ENCODE measurements around the gene TMEM72.

TMEM72 gene

DNA sequence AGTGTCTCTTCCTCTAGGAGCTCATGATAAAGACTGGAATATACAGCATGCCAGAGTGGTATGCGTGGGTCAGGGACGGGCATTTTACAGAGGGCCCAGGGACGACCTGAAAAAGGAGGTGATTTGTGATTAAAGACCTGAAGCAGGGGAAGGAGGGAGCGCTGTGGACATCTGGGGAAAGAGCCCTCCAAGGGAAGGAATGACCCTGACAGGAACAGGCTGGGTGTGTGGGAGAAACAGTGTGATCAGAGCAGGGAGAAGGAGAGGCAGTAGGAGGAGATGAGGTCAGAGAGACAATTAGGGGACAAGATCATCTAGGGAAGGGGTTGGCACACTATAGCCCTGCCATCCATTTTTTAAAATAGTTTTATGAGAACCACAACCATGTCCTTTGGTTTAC, 45.1 kb downstream of the TMEM72 start:
- Histone ChIP-seq H4K20me1 (ENCODE audit: insufficient read depth, low read length) (no peaks in the 10 kb centered on the region), H3K79me2 (ENCODE audit: insufficient read depth, low read length) (peaks cover 10% of the 10 kb centered on the region; the same call in 1 of the 2 replicates), H2AFZ (ENCODE audit: low read depth, low read length) (no peak overlapping the region), H3K4me3 (ENCODE audit: low read depth in 1 of 2, low read length in 2 of 2) (no peak overlapping the region), H3K9me3 (ENCODE audit: insufficient read depth, low read length, severe bottlenecking) (no peaks in the 10 kb centered on the region), H3K27me3 (ENCODE audit: insufficient read depth, low read length, poor library complexity) (no peaks in the 10 kb centered on the region), H3K36me3 (ENCODE audit: insufficient read depth, low read length) (peaks cover 8% of the 10 kb centered on the region; the same call in 1 of the 2 replicates), H3K4me1 (ENCODE audit: insufficient read depth, low read length) (peaks cover 25% of the 10 kb centered on the region), H3K4me2 (ENCODE audit: insufficient read depth, low read length) (no peak overlapping the region), H3K27ac (ENCODE audit: low read length) (no peak overlapping the region), H3K9ac (ENCODE audit: low read depth, low read length) (no peak overlapping the region)
- ATAC-seq (ENCODE audit: insufficient read depth, low read depth) = no peak
- TF ChIP-seq, protein P1, sequence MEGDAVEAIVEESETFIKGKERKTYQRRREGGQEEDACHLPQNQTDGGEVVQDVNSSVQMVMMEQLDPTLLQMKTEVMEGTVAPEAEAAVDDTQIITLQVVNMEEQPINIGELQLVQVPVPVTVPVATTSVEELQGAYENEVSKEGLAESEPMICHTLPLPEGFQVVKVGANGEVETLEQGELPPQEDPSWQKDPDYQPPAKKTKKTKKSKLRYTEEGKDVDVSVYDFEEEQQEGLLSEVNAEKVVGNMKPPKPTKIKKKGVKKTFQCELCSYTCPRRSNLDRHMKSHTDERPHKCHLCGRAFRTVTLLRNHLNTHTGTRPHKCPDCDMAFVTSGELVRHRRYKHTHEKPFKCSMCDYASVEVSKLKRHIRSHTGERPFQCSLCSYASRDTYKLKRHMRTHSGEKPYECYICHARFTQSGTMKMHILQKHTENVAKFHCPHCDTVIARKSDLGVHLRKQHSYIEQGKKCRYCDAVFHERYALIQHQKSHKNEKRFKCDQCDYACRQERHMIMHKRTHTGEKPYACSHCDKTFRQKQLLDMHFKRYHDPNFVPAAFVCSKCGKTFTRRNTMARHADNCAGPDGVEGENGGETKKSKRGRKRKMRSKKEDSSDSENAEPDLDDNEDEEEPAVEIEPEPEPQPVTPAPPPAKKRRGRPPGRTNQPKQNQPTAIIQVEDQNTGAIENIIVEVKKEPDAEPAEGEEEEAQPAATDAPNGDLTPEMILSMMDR (IDR thresholded peaks at IDR 0.05; ENCODE audit: borderline replicate concordance, extremely low read depth, low read length, poor library complexity, severe bottlenecking) = no peak
- no peak for TF ChIP-seq EZH2 (IDR thresholded peaks at IDR 0.05; ENCODE audit: borderline replicate concordance, low read depth, low read length, severe bottlenecking)
- DNase-seq = no peak

DNA sequence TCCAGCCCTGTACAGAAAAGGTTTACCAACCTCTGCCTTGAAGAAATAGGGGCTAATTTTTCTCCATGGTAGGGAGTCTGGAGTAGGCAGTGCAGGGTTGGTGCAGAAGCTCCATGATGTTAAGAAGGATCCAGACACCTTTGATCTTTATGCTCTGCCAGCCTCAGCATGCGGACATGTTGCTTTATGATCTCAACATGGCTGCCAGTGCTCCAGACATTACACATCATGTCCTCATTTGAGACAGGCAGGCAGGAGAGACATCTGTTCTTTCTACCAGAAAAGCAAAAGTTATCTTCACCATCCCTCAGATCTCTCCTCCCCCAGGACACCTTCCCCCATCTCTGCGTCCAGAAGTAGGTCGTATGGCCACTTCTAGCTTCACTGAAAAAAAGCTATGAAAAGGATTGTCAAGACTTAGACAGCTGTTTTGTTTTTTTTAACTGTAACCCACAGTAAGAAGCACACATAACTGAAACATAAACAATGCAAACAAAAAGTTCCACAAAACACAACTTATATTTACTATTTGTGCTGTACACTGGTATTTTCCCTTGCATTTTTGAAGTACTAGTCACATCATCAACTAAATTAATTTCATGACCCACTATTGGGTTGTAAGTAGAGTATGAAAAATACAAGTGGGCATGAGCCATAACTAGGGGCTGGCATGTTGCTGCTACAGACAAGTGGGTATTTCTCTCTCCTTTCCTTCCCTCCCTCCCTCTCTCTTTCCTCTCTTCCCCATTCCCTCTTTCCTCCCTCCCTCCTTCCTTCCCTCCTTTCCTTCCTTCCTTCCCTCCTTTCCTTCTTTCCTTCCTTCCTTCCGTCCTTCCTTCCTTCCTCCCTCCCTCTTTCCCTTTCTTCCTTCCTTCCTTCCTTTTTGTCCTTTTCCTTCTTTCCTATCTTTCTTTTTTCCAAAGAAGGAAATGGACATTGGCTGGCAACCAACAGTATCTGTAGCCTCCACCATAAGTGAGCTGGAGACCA, 45.9 kb downstream of the TMEM72 start:
- TF ChIP-seq, protein P1 (IDR thresholded peaks at IDR 0.05; ENCODE audit: borderline replicate concordance, extremely low read depth, low read length, poor library complexity, severe bottlenecking) = no peak
- TF ChIP-seq EZH2 (IDR thresholded peaks at IDR 0.05; ENCODE audit: borderline replicate concordance, low read depth, low read length, severe bottlenecking) = no peak
- Histone ChIP-seq H3K79me2 (ENCODE audit: insufficient read depth, low read length) (peaks cover 10% of the 10 kb centered on the region; the same call in 1 of the 2 replicates), H3K27me3 (ENCODE audit: insufficient read depth, low read length, poor library complexity) (no peaks in the 10 kb centered on the region), H2AFZ (ENCODE audit: low read depth, low read length) (no peak overlapping the region), H3K4me3 (ENCODE audit: low read depth in 1 of 2, low read length in 2 of 2) (no peak overlapping the region), H3K4me1 (ENCODE audit: insufficient read depth, low read length) (peaks cover 25% of the 10 kb centered on the region), H3K9ac (ENCODE audit: low read depth, low read length) (no peak overlapping the region), H3K4me2 (ENCODE audit: insufficient read depth, low read length) (no peak overlapping the region), H3K36me3 (ENCODE audit: insufficient read depth, low read length) (peaks cover 8% of the 10 kb centered on the region; the same call in 1 of the 2 replicates), H3K27ac (ENCODE audit: low read length) (no peak overlapping the region), H3K9me3 (ENCODE audit: insufficient read depth, low read length, severe bottlenecking) (no peaks in the 10 kb centered on the region), H4K20me1 (ENCODE audit: insufficient read depth, low read length) (no peaks in the 10 kb centered on the region)
- DNase-seq (no peak), ATAC-seq (ENCODE audit: insufficient read depth, low read depth) (no peak)

DNA sequence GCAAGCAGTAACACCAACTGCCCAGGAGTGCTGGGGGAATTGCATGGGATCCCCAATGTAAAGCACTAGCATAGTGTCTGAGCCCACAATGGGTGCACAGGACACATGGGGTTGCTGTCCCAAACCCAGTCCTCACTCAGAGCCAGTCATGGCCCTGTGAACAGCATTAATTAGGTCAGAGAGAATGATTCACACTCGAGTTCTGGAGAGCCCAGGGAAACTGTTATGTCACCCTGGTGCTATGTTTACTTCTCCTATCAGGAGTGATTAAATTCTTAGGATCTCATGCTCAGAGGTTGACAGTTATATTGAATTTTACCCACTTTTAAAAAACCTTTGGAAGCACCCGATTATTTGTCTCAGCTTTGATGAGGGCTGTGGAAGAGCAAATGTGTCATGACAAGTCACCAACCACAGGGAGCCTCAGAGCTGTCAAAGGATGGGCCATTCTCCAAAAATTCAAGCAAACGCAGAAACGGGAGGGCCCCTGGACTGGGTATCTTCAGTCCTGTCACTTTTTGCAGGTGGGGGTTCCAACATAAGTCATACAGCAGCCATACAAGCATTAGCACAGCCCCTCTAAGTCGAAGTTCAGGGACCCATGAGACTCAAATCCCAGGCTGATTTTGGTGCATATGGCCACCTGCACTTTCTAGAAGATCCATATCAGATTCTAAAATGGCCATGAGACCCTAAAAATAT, 47.2 kb downstream of the TMEM72 start:
- TF ChIP-seq, protein P1 (IDR thresholded peaks at IDR 0.05; ENCODE audit: borderline replicate concordance, extremely low read depth, low read length, poor library complexity, severe bottlenecking) = no peak
- TF ChIP-seq EZH2 (IDR thresholded peaks at IDR 0.05; ENCODE audit: borderline replicate concordance, low read depth, low read length, severe bottlenecking) = no peak
- Histone ChIP-seq H4K20me1 (ENCODE audit: insufficient read depth, low read length) (no peaks in the 10 kb centered on the region), H3K27ac (ENCODE audit: low read length) (peak overlapping the region; percentile 76), H3K9ac (ENCODE audit: low read depth, low read length) (peak overlapping the region; percentile 87), H3K36me3 (ENCODE audit: insufficient read depth, low read length) (peaks cover 8% of the 10 kb centered on the region; the same call in 1 of the 2 replicates), H3K4me3 (ENCODE audit: low read depth in 1 of 2, low read length in 2 of 2) (peak overlapping the region; percentile 87 to 90; a peak in 3 of 4 replicates), H2AFZ (ENCODE audit: low read depth, low read length) (no peak overlapping the region; the same call in 1 of the 2 replicates), H3K79me2 (ENCODE audit: insufficient read depth, low read length) (peaks cover 10% of the 10 kb centered on the region; the same call in 1 of the 2 replicates), H3K9me3 (ENCODE audit: insufficient read depth, low read length, severe bottlenecking) (no peaks in the 10 kb centered on the region), H3K4me1 (ENCODE audit: insufficient read depth, low read length) (peaks cover 29% of the 10 kb centered on the region), H3K27me3 (ENCODE audit: insufficient read depth, low read length, poor library complexity) (no peaks in the 10 kb centered on the region), H3K4me2 (ENCODE audit: insufficient read depth, low read length) (peak overlapping the region; percentile 86)
- no peak for ATAC-seq (ENCODE audit: insufficient read depth, low read depth)
- DNase-seq = no peak

All from DND-41 (cell line).